ENCODE measurements around the gene GZMA.

GRCh38 chr5:55146080-55146479, 43.6 kb downstream of the GZMA start:
- TF ChIP-seq, protein P1, sequence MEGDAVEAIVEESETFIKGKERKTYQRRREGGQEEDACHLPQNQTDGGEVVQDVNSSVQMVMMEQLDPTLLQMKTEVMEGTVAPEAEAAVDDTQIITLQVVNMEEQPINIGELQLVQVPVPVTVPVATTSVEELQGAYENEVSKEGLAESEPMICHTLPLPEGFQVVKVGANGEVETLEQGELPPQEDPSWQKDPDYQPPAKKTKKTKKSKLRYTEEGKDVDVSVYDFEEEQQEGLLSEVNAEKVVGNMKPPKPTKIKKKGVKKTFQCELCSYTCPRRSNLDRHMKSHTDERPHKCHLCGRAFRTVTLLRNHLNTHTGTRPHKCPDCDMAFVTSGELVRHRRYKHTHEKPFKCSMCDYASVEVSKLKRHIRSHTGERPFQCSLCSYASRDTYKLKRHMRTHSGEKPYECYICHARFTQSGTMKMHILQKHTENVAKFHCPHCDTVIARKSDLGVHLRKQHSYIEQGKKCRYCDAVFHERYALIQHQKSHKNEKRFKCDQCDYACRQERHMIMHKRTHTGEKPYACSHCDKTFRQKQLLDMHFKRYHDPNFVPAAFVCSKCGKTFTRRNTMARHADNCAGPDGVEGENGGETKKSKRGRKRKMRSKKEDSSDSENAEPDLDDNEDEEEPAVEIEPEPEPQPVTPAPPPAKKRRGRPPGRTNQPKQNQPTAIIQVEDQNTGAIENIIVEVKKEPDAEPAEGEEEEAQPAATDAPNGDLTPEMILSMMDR (conservative IDR thresholded peaks at IDR 0.05 in 1 of 2, IDR thresholded peaks at IDR 0.05 in 1 of 2; ENCODE audit: low read depth in 1 of 2, low read length in 2 of 2): no peak
- no peak for TF ChIP-seq EZH2 (IDR thresholded peaks at IDR 0.05; ENCODE audit: low read length, missing control alignments)

Data from fibroblast of lung (primary cell).